Measurements from ENCODE around the gene HSPH1. TPM values are rescaled to one million over a fixed set of nuclear protein-coding genes. Genes with fewer than 3 reads are reported as not detected.
"Not testable (repeated sequence)": the region's sequence is repeated elsewhere in the genome, so short reads cannot be mapped to it uniquely, and the experiment has no call there.

HSPH1 gene
- total and polyA plus RNA-seq, 5 donors from 2014 or later: 29.0 to 155 (median 33.9) TPM

GRCh38 chr13:31184981-31185645, 23.4 kb upstream of the HSPH1 start:
- Mint-ChIP-seq H3K9me3 (peaks cover 0 to 2% (median 0%) of the 10 kb centered on the region in 7 donors), H3K4me3 (no peak overlapping the region), H3K4me1 (no peaks in the 10 kb centered on the region), H3K27ac (no peak overlapping the region), H3K36me3 (no peaks in the 10 kb centered on the region), H3K27me3 (peaks cover 3% of the 10 kb centered on the region)
- no peaks in the 10 kb centered on the region for H3K9me3 ChIP-seq (ENCODE audit: control insufficient read depth in 2 of 2, low read length in 2 of 2)
- ATAC-seq (ENCODE audit: low read depth in 2 of 2): no peak
- no peaks in the 10 kb centered on the region for H3K4me1 ChIP-seq (ENCODE audit: control insufficient read depth, insufficient read depth, low read length, poor library complexity, severe bottlenecking)
- no peaks in the 10 kb centered on the region for H3K27me3 ChIP-seq (ENCODE audit: control insufficient read depth, insufficient read depth, low read length)
- no peaks in the 10 kb centered on the region for H3K36me3 ChIP-seq (ENCODE audit: control insufficient read depth, insufficient read depth, low read length)
- no peak overlapping the region for H3K27ac ChIP-seq (ENCODE audit: insufficient read depth, low read length, poor library complexity, severe bottlenecking)
- no peak for DNase-seq
- no peak overlapping the region for H3K4me3 ChIP-seq (ENCODE audit: low read depth, low read length)

- Mint-ChIP-seq H3K9me3 (peaks cover 0 to 1% (median 0%) of the 10 kb centered on the region in 7 donors), H3K4me1 (no peaks in the 10 kb centered on the region), H3K4me3 (no peak overlapping the region), H3K36me3 (no peaks in the 10 kb centered on the region), H3K27ac (no peak overlapping the region), H3K27me3 (peaks cover 4% of the 10 kb centered on the region)
- no peak for ATAC-seq (ENCODE audit: low read depth in 2 of 2)
- no peak for DNase-seq
- Histone ChIP-seq H3K27me3 (ENCODE audit: control insufficient read depth, insufficient read depth, low read length) (no peaks in the 10 kb centered on the region), H3K36me3 (ENCODE audit: control insufficient read depth, insufficient read depth, low read length) (no peaks in the 10 kb centered on the region), H3K4me3 (ENCODE audit: low read depth, low read length) (no peak overlapping the region), H3K27ac (ENCODE audit: insufficient read depth, low read length, poor library complexity, severe bottlenecking) (no peak overlapping the region), H3K4me1 (ENCODE audit: control insufficient read depth, insufficient read depth, low read length, poor library complexity, severe bottlenecking) (no peaks in the 10 kb centered on the region), H3K9me3 (ENCODE audit: control insufficient read depth in 2 of 2, low read length in 2 of 2) (no peaks in the 10 kb centered on the region)
Observed at GRCh38 chr13:31184451-31184850, 22.7 kb upstream of the HSPH1 start.

- Histone ChIP-seq H3K4me1 (ENCODE audit: control insufficient read depth, insufficient read depth, low read length, poor library complexity, severe bottlenecking) (no peaks in the 10 kb centered on the region), H3K27ac (ENCODE audit: insufficient read depth, low read length, poor library complexity, severe bottlenecking) (no peak overlapping the region), H3K4me3 (ENCODE audit: low read depth, low read length) (no peak overlapping the region), H3K27me3 (ENCODE audit: control insufficient read depth, insufficient read depth, low read length) (no peaks in the 10 kb centered on the region), H3K36me3 (ENCODE audit: control insufficient read depth, insufficient read depth, low read length) (no peaks in the 10 kb centered on the region), H3K9me3 (ENCODE audit: control insufficient read depth in 2 of 2, low read length in 2 of 2) (no peaks in the 10 kb centered on the region)
- Mint-ChIP-seq H3K4me3 (no peak overlapping the region), H3K27ac (no peak overlapping the region), H3K4me1 (peaks cover 0 to 4% (median 1%) of the 10 kb centered on the region in 4 donors), H3K27me3 (peaks cover 10% of the 10 kb centered on the region), H3K36me3 (no peaks in the 10 kb centered on the region), H3K9me3 (peaks cover 0 to 1% (median 0%) of the 10 kb centered on the region in 7 donors)
- no peak for DNase-seq
- ATAC-seq (ENCODE audit: low read depth in 2 of 2): no peak
Observed at GRCh38 chr13:31182987-31183386, 21.3 kb upstream of the HSPH1 start.

- H3K36me3 ChIP-seq (ENCODE audit: control insufficient read depth, insufficient read depth, low read length): no peaks in the 10 kb centered on the region
- no peak for DNase-seq
- Mint-ChIP-seq H3K27me3 (peaks cover 11% of the 10 kb centered on the region), H3K27ac (peak overlapping the region in 1 of 3 donors; percentile 47), H3K9me3 (peaks cover 0 to 2% (median 0%) of the 10 kb centered on the region in 7 donors), H3K36me3 (no peaks in the 10 kb centered on the region), H3K4me1 (peaks cover 0 to 5% (median 2%) of the 10 kb centered on the region in 4 donors), H3K4me3 (no peak overlapping the region)
- no peak overlapping the region for H3K27ac ChIP-seq (ENCODE audit: insufficient read depth, low read length, poor library complexity, severe bottlenecking)
- H3K4me1 ChIP-seq (ENCODE audit: control insufficient read depth, insufficient read depth, low read length, poor library complexity, severe bottlenecking): no peaks in the 10 kb centered on the region
- H3K9me3 ChIP-seq (ENCODE audit: control insufficient read depth in 2 of 2, low read length in 2 of 2): no peaks in the 10 kb centered on the region
- no peak for ATAC-seq (ENCODE audit: low read depth in 2 of 2)
- no peak overlapping the region for H3K4me3 ChIP-seq (ENCODE audit: low read depth, low read length)
- H3K27me3 ChIP-seq (ENCODE audit: control insufficient read depth, insufficient read depth, low read length): no peaks in the 10 kb centered on the region
Observed at GRCh38 chr13:31179754-31180153, 18.1 kb upstream of the HSPH1 start.

- Histone ChIP-seq H3K4me3 (ENCODE audit: low read depth, low read length) (no peak overlapping the region), H3K27me3 (ENCODE audit: control insufficient read depth, insufficient read depth, low read length) (no peaks in the 10 kb centered on the region), H3K36me3 (ENCODE audit: control insufficient read depth, insufficient read depth, low read length) (no peaks in the 10 kb centered on the region), H3K4me1 (ENCODE audit: control insufficient read depth, insufficient read depth, low read length, poor library complexity, severe bottlenecking) (no peaks in the 10 kb centered on the region), H3K9me3 (ENCODE audit: control insufficient read depth in 2 of 2, low read length in 2 of 2) (no peaks in the 10 kb centered on the region), H3K27ac (ENCODE audit: insufficient read depth, low read length, poor library complexity, severe bottlenecking) (no peak overlapping the region)
- no peaks in the 10 kb centered on the region for H3K36me3 Mint-ChIP-seq
- ATAC-seq (ENCODE audit: low read depth in 2 of 2) (no peak), DNase-seq (no peak)
- peak overlapping the region in 2 of 3 donors; percentile 20 to 47 for H3K27ac Mint-ChIP-seq
- H3K27me3 Mint-ChIP-seq: peaks cover 16% of the 10 kb centered on the region
- peaks cover 0 to 2% (median 0%) of the 10 kb centered on the region in 7 donors for H3K9me3 Mint-ChIP-seq
- H3K4me3 Mint-ChIP-seq: no peak overlapping the region
- H3K4me1 Mint-ChIP-seq: peaks cover 0 to 5% (median 2%) of the 10 kb centered on the region in 4 donors
Observed at GRCh38 chr13:31179241-31179640, 17.5 kb upstream of the HSPH1 start.

GRCh38 chr13:31177813-31178495, 16.2 kb upstream of the HSPH1 start:
- H3K4me3 ChIP-seq (ENCODE audit: low read depth, low read length); H3K27ac ChIP-seq (ENCODE audit: insufficient read depth, low read length, poor library complexity, severe bottlenecking); ATAC-seq (ENCODE audit: low read depth in 2 of 2); H3K4me1 ChIP-seq (ENCODE audit: control insufficient read depth, insufficient read depth, low read length, poor library complexity, severe bottlenecking); H3K9me3 ChIP-seq (ENCODE audit: control insufficient read depth in 2 of 2, low read length in 2 of 2); H3K9me3 Mint-ChIP-seq; H3K36me3 Mint-ChIP-seq; DNase-seq; H3K4me1 Mint-ChIP-seq; H3K27me3 ChIP-seq (ENCODE audit: control insufficient read depth, insufficient read depth, low read length); H3K36me3 ChIP-seq (ENCODE audit: control insufficient read depth, insufficient read depth, low read length): not testable (repeated sequence)
- H3K4me3 Mint-ChIP-seq: peak overlapping the region in 2 of 4 donors; percentile 47 to 59
- H3K27ac Mint-ChIP-seq: peak overlapping the region in 1 of 3 donors; percentile 15
- peaks cover 21% of the 10 kb centered on the region for H3K27me3 Mint-ChIP-seq

GRCh38 chr13:31175847-31176532, 14.3 kb upstream of the HSPH1 start:
- Histone ChIP-seq H3K4me1 (ENCODE audit: control insufficient read depth, insufficient read depth, low read length, poor library complexity, severe bottlenecking) (no peaks in the 10 kb centered on the region), H3K27ac (ENCODE audit: insufficient read depth, low read length, poor library complexity, severe bottlenecking) (no peak overlapping the region), H3K4me3 (ENCODE audit: low read depth, low read length) (no peak overlapping the region), H3K9me3 (ENCODE audit: control insufficient read depth in 2 of 2, low read length in 2 of 2) (no peaks in the 10 kb centered on the region), H3K36me3 (ENCODE audit: control insufficient read depth, insufficient read depth, low read length) (no peaks in the 10 kb centered on the region), H3K27me3 (ENCODE audit: control insufficient read depth, insufficient read depth, low read length) (peaks cover 14% of the 10 kb centered on the region)
- Mint-ChIP-seq H3K4me1 (peaks cover 0 to 5% (median 2%) of the 10 kb centered on the region in 4 donors), H3K9me3 (peaks cover 0 to 2% (median 0%) of the 10 kb centered on the region in 7 donors), H3K4me3 (no peak overlapping the region), H3K27me3 (peaks cover 21% of the 10 kb centered on the region), H3K36me3 (no peaks in the 10 kb centered on the region), H3K27ac (no peak overlapping the region)
- DNase-seq (no peak), ATAC-seq (ENCODE audit: low read depth in 2 of 2) (no peak)
